Smooth muscle cell (in vitro differentiated cells): ENCODE measurements around the gene DDX52. TPM values are rescaled to one million over a fixed set of nuclear protein-coding genes. Genes with fewer than 3 reads are reported as not detected.

ENCODE experiments used
- DNase-seq: peaks from one replicate; lab custom pipeline; 2025; ENCODE audit not compliant: unreplicated experiment; lab: John Stamatoyannopoulos, UW
- H2AFZ ChIP-seq: fragments of 200-600 bp; sonication (generic); 2 replicates; pipeline ENCODE4 v1.6.0; 2016; ENCODE audit warnings: antibody characterized with exemption, low read depth, mild to moderate bottlenecking
- H3F3A ChIP-seq: fragments of 200-600 bp; sonication (generic); 2 replicates; pipeline ENCODE4 v1.6.0; 2017; ENCODE audit warnings: antibody characterized with exemption, low read depth
- H3K27ac ChIP-seq: fragments of 200-600 bp; sonication (generic); 2 replicates; pipeline ENCODE4 v1.5.1; 2016; ENCODE audit warnings: low read depth, mild to moderate bottlenecking
- H3K27me3 ChIP-seq: fragments of 200-600 bp; sonication (generic); 2 replicates; pipeline ENCODE4 v1.6.1; 2016; ENCODE audit warnings: low read depth, mild to moderate bottlenecking
- H3K36me3 ChIP-seq: fragments of 200-600 bp; sonication (generic); 2 replicates; pipeline ENCODE4 v1.5.1; 2016; ENCODE audit warnings: low read depth
- H3K4me1 ChIP-seq: fragments of 200-600 bp; sonication (generic); 2 replicates; pipeline ENCODE4 v1.5.1; 2016; ENCODE audit warnings: low read depth
- H3K4me2 ChIP-seq: fragments of 200-600 bp; sonication (generic); 2 replicates; pipeline ENCODE4 v1.6.0; 2016; ENCODE audit warnings: mild to moderate bottlenecking
- H3K4me3 ChIP-seq: fragments of 200-600 bp; sonication (generic); 2 replicates; pipeline ENCODE4 v1.5.1; 2016; ENCODE audit warnings: mild to moderate bottlenecking
- H3K79me2 ChIP-seq: fragments of 200-600 bp; sonication (generic); 2 replicates; pipeline ENCODE4 v1.6.0; 2016; ENCODE audit warnings: low read depth, mild to moderate bottlenecking
- H3K9ac ChIP-seq: fragments of 200-600 bp; sonication (generic); 2 replicates; pipeline ENCODE4 v1.6.0; 2016; ENCODE audit warnings: low read depth
- H3K9me3 ChIP-seq: fragments of 200-600 bp; sonication (generic); replicated peaks from 2 replicates; pipeline ENCODE4 v1.5.1; 2016; ENCODE audit warnings: low read depth
- H4K20me1 ChIP-seq: fragments of 200-600 bp; sonication (generic); 2 replicates; pipeline ENCODE4 v1.6.0; 2016; ENCODE audit warnings: low read depth
- CTCF ChIP-seq: fragments of 200-600 bp; sonication (generic); IDR thresholded peaks from 2 replicates; pipeline ENCODE4 v1.5.1; 2017; ENCODE audit warnings: borderline replicate concordance, mild to moderate bottlenecking, antibody characterized with exemption; ENCODE audit not compliant: insufficient read depth, poor library complexity, severe bottlenecking
- WGBS: methylation state at CpG from one replicate; pipeline ENCODE4 v1.1.7; 2016; ENCODE audit warnings: low lambda C conversion rate; 5-methylcytosine and 5-hydroxymethylcytosine counted together
- polyA plus RNA-seq: library from polyadenylated mRNA; unstranded; fragments of >200 nt; fragmentation: Nextera tagmentation; extraction: Ambion mirVana; gene quantifications from 2 replicates; pipeline ENCODE4 v1.2.1, GENCODE V29; 2016
- total RNA-seq: library from RNA; depleted of rRNA; stranded (reverse); fragments of >200 nt; gene quantifications from 2 replicates; pipeline ENCODE4 v1.2.3, GENCODE V29; 2014

The DDX52 gene
- total and polyA plus RNA-seq, 2 experiments from 2014 or later, result 18.7 to 26.0 TPM

GRCh38 chr17:37585066-37585465 is 58.2 kb downstream of the DDX52 start:
- Histone ChIP-seq H3K9ac (no peak overlapping the region), H3K4me2 (no peak overlapping the region), H3K79me2 (peaks cover 5% of the 10 kb centered on the region), H4K20me1 (peaks cover 22% of the 10 kb centered on the region), H3K36me3 (peaks cover 25% of the 10 kb centered on the region), H3K4me3 (no peak overlapping the region), H3K27ac (no peak overlapping the region), H3K27me3 (no peaks in the 10 kb centered on the region), H3K4me1 (no peaks in the 10 kb centered on the region), H3F3A (no peaks in the 10 kb centered on the region), H2AFZ (no peak overlapping the region), H3K9me3 (no peaks in the 10 kb centered on the region)
- WGBS, result 90% methylated on average over 3 of the region's 3 CpGs
- no peak for DNase-seq
- TF ChIP-seq CTCF, result no peak

- Histone ChIP-seq H3K79me2 (peaks cover 7% of the 10 kb centered on the region), H3K27ac (no peak overlapping the region), H3K4me2 (no peak overlapping the region), H3K4me1 (no peaks in the 10 kb centered on the region), H2AFZ (no peak overlapping the region), H3K9me3 (peaks cover 3% of the 10 kb centered on the region), H3K4me3 (no peak overlapping the region), H3K9ac (no peak overlapping the region), H3K27me3 (no peaks in the 10 kb centered on the region), H4K20me1 (peaks cover 5% of the 10 kb centered on the region), H3F3A (no peaks in the 10 kb centered on the region), H3K36me3 (peaks cover 30% of the 10 kb centered on the region)
- no peak for DNase-seq
- WGBS, result 100% methylated on average over 3 of the region's 3 CpGs
- no peak for TF ChIP-seq CTCF
Measured at GRCh38 chr17:37576281-37576680, 67.0 kb downstream of the DDX52 start.

- no peak for DNase-seq
- Histone ChIP-seq H3K9me3 (peaks cover 3% of the 10 kb centered on the region), H3K36me3 (peaks cover 30% of the 10 kb centered on the region), H3F3A (no peaks in the 10 kb centered on the region), H3K4me2 (no peak overlapping the region), H3K27me3 (no peaks in the 10 kb centered on the region), H3K4me1 (no peaks in the 10 kb centered on the region), H2AFZ (no peak overlapping the region), H4K20me1 (peaks cover 13% of the 10 kb centered on the region), H3K79me2 (peaks cover 7% of the 10 kb centered on the region), H3K27ac (no peak overlapping the region), H3K4me3 (no peak overlapping the region), H3K9ac (no peak overlapping the region)
- WGBS, result 98% methylated on average over 2 of the region's 2 CpGs
- TF ChIP-seq CTCF, result no peak
Measured at GRCh38 chr17:37574427-37574826, 68.8 kb downstream of the DDX52 start.

- H3K36me3 ChIP-seq, result peaks cover 46% of the 10 kb centered on the region
- H3K9me3 ChIP-seq, result peaks cover 3% of the 10 kb centered on the region
- no peak overlapping the region for H3K27ac ChIP-seq
- H3K4me1 ChIP-seq, result no peaks in the 10 kb centered on the region
- H3K4me3 ChIP-seq, result no peak overlapping the region
- 98% methylated on average over 3 of the region's 3 CpGs for WGBS
- H3F3A ChIP-seq, result no peaks in the 10 kb centered on the region
- DNase-seq, result no peak
- H3K9ac ChIP-seq, result no peak overlapping the region
- H4K20me1 ChIP-seq, result peaks cover 13% of the 10 kb centered on the region
- H3K79me2 ChIP-seq, result peaks cover 7% of the 10 kb centered on the region
- H2AFZ ChIP-seq, result no peak overlapping the region
- H3K27me3 ChIP-seq, result no peaks in the 10 kb centered on the region
- no peak for TF ChIP-seq CTCF
- no peak overlapping the region for H3K4me2 ChIP-seq
Measured at GRCh38 chr17:37571674-37572073, 71.6 kb downstream of the DDX52 start.
